GM12878 (cell line): ENCODE data around the gene SIX5. TPM values are rescaled to one million over a fixed set of nuclear protein-coding genes. Genes with fewer than 3 reads are reported as not detected.

Experiments
- ATAC-seq: fragments of 200-7000 bp; cut with Tn5 transposase; 3 replicates; pipeline ENCODE4 v1.9.1; 2020; ENCODE audit warnings: mild to moderate bottlenecking, moderate library complexity
- BruUV-seq: library from RNA; stranded (reverse); fragments of 400-500 nt; replicated peaks from 2 replicates; lab custom pipeline; 2021; lab: Mats Ljungman, UMichigan
- CTCF ChIA-PET: fragments of 300-600 bp; sonication (Branson Sonifier 250); formaldehyde crosslinking; extraction: SDS; loops from one replicate; lab custom pipeline; 2021; ENCODE audit warnings: inconsistent platforms; lab: Yijun Ruan, JAX
- POLR2A ChIA-PET: fragments of 350-600 bp; formaldehyde crosslinking; extraction: SDS; loops from one replicate; lab custom pipeline; 2021; ENCODE audit warnings: inconsistent platforms; lab: Charles Lee
- RAD21 ChIA-PET: fragments of 300-600 bp; sonication (Branson Sonifier 250); formaldehyde crosslinking; loops from one replicate; lab custom pipeline; 2023; ENCODE audit warnings: antibody characterized with exemption; ENCODE audit not compliant: unreplicated experiment; lab: Charles Lee
- SMC1A ChIA-PET: fragments of 300-600 bp; sonication (Branson Sonifier 250); formaldehyde crosslinking; loops from one replicate; lab custom pipeline; 2023; ENCODE audit not compliant: unreplicated experiment, uncharacterized antibody; lab: Charles Lee
- DNase-seq: peaks from one replicate; pipeline ENCODE4 v3.0.0-alpha.2; 2011; ENCODE audit warnings: low read depth, low spot score
- FAIRE-seq: peaks from 3 replicates; lab custom pipeline; 2011; peaks lifted over from hg19 to GRCh38; lab: Jason Lieb, UNC
- H2AFZ ChIP-seq: 2 replicates; pipeline ENCODE4 v1.6.0; 2011; ENCODE audit warnings: low read depth, low read length, control low read depth; ENCODE audit not compliant: control insufficient read depth
- H3K27ac ChIP-seq: 2 replicates; pipeline ENCODE4 v1.5.1; 2011; ENCODE audit warnings: control low read depth; ENCODE audit not compliant: control insufficient read depth, insufficient read depth
- H3K27me3 ChIP-seq, 2 experiments: replicated peaks in 1 of 2; 2 replicates each; pipeline versions ENCODE4 v1.6.0 to v1.6.1; 2011; ENCODE audit warnings: low read length in 1 of 2; ENCODE audit not compliant: control insufficient read depth in 2 of 2, insufficient read depth in 2 of 2
- H3K36me3 ChIP-seq, 2 experiments: 2 replicates each; pipeline ENCODE4 v1.5.1; 2011; ENCODE audit warnings: low read length in 1 of 2; ENCODE audit not compliant: control insufficient read depth in 2 of 2, insufficient read depth in 2 of 2
- H3K4me1 ChIP-seq: 2 replicates; pipeline ENCODE4 v1.6.1; 2011; ENCODE audit warnings: mild to moderate bottlenecking, low read length, moderate library complexity, mixed read lengths; ENCODE audit not compliant: control insufficient read depth, insufficient read depth
- H3K4me2 ChIP-seq: 2 replicates; pipeline ENCODE4 v1.6.0; 2011; ENCODE audit warnings: control low read depth; ENCODE audit not compliant: control insufficient read depth, insufficient read depth
- H3K4me3 ChIP-seq: fragments of 200-600 bp; sonication (generic); 2 replicates; pipeline ENCODE4 v1.5.1; 2016
- H3K79me2 ChIP-seq: 2 replicates; pipeline ENCODE4 v1.6.0; 2011; ENCODE audit warnings: low read length; ENCODE audit not compliant: control insufficient read depth, insufficient read depth
- H3K9ac ChIP-seq: 2 replicates; pipeline ENCODE4 v1.8.0; 2011; ENCODE audit warnings: low read length, control low read depth, mixed read lengths; ENCODE audit not compliant: control insufficient read depth, insufficient read depth
- H3K9me3 ChIP-seq: replicated peaks from 3 replicates; pipeline ENCODE4 v1.5.1; 2011; ENCODE audit warnings: mild to moderate bottlenecking, low read length; ENCODE audit not compliant: control insufficient read depth, insufficient read depth
- H4K20me1 ChIP-seq: 2 replicates; pipeline ENCODE4 v1.6.0; 2011; ENCODE audit not compliant: control insufficient read depth, insufficient read depth
- CHD4 ChIP-seq: fragments of 200-600 bp; sonication (generic); IDR thresholded peaks from 2 replicates; pipeline ENCODE4 v1.6.1; 2016; ENCODE audit warnings: mild to moderate bottlenecking
- E2F8 ChIP-seq: fragments of 450-650 bp; IDR thresholded peaks from 2 replicates; pipeline ENCODE4 v1.6.1; 2018; ENCODE audit warnings: mild to moderate bottlenecking, low read depth, moderate library complexity; ENCODE audit not compliant: partially characterized antibody
- ESRRA ChIP-seq: IDR thresholded peaks from 2 replicates; pipeline ENCODE4 v1.6.1; 2012; ENCODE audit warnings: mild to moderate bottlenecking, low read length, improper control_type of control experiment
- NFIC ChIP-seq: IDR thresholded peaks from 2 replicates; pipeline ENCODE4 v1.6.1; 2012; ENCODE audit warnings: low read depth, mild to moderate bottlenecking, inconsistent platforms, low read length, moderate library complexity
- NFYA ChIP-seq: IDR thresholded peaks from 2 replicates; pipeline ENCODE4 v1.6.1; 2011; ENCODE audit warnings: low read depth, mild to moderate bottlenecking, low read length, improper control_type of control experiment, borderline replicate concordance
- RELA ChIP-seq: fragments of 450-650 bp; IDR thresholded peaks from 2 replicates; pipeline ENCODE4 v1.8.0; 2014; ENCODE audit warnings: borderline replicate concordance; ENCODE audit not compliant: partially characterized antibody
- ZNF622 ChIP-seq: fragments of 450-650 bp; IDR thresholded peaks from 2 replicates; pipeline ENCODE4 v1.6.1; 2017; ENCODE audit warnings: mild to moderate bottlenecking, inconsistent platforms
- WGBS: methylation state at CpG from one replicate; pipeline ENCODE4 v1.1.6; 2016; ENCODE audit warnings: low lambda C conversion rate; ENCODE audit not compliant: insufficient replicate concordance, insufficient coverage; ENCODE audit errors: missing lambda C conversion rate; 5-methylcytosine and 5-hydroxymethylcytosine counted together
- in situ Hi-C: fragments of 300-500 bp; cut with MboI; formaldehyde crosslinking; loops from 9 replicates; pipeline ENCODE4 v1.14.3; 2018; ENCODE audit warnings: mixed read lengths
- intact Hi-C: fragments of 100-400 bp; cut with micrococcal nuclease; formaldehyde crosslinking; loops from one replicate; pipeline ENCODE4 v1.14.2; 2022; ENCODE audit not compliant: unreplicated experiment
- polyA plus RNA-seq, 11 experiments: library from polyadenylated mRNA; depleted of rRNA in 4 of 11; unstranded in 6 of 11; stranded (reverse) in 5 of 11; fragments of >200 nt; fragmentation: Nextera tagmentation in 4 of 11; fragmentation: Illumina TruSeq in 1 of 11; extraction: Ambion mirVana in 4 of 11; extraction: Trizol in 1 of 11; gene quantifications; 1 replicate in 1 of 11; 2 replicates in 10 of 11; pipeline versions ENCODE4 v1.2.1 to v1.2.3, GENCODE V29; 2011 to 2016; ENCODE audit warnings: inconsistent platforms in 2 of 11, missing spikeins in 2 of 11, low read depth in 1 of 11
- total RNA-seq, 4 experiments: library from RNA; depleted of rRNA in 3 of 4; stranded (reverse); fragments of >200 nt in 3 of 4; fragmentation: Illumina TruSeq in 1 of 4; extraction: Trizol in 1 of 4; gene quantifications; 2 replicates each; pipeline versions ENCODE4 v1.2.1 to v1.2.3, GENCODE V29; 2013 to 2021

Gene SIX5
- total and polyA plus RNA-seq, 10 of the 15 experiments (the other 5 are each of a cell fraction or from before 2014, with no cell fraction given), result 1.9 to 10.5 (median 3.0) TPM; not detected in 2

DNA sequence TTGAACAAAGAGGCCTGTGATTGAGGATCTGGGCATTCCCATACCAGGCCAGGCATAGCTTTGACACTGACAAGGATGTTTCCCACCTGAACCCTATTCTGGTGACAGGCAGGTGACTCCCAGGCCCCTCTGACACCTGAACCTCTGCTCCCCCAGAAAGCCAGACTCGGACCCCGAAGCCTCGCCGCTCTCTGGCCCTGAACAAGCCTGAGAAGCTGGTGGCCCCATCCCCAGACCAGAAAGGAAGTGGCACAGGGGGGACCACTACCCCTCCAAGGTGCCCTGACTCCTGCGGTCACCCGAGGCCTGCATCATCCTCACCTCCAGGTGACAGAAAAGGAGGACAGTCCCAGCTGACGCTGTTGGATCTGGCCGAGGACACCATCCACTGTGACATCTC, 14.7 kb downstream of the SIX5 start:
- H2AFZ ChIP-seq, result no peak overlapping the region
- H4K20me1 ChIP-seq, result no peaks in the 10 kb centered on the region
- ChIA-PET CTCF (interaction anchor here (1.4 to 2.9 kb wide), 4 partner anchors 8 to 45 kb away, joined by 5 to 12 read pairs (median 6); partner anchors contain the start of gene FBXO46), RAD21 (interaction anchor here (1.2 to 2.8 kb wide), 2 partner anchors 16 to 40 kb away, joined by 3 to 9 read pairs; partner anchors contain the start of gene SIX5), POLR2A (interaction anchor here (0.8 kb wide), 1 partner anchor 13 kb away, joined by 3 read pairs; no protein-coding TSS in a partner anchor), SMC1A (interaction anchor here (1.1 kb wide), 1 partner anchor 37 kb away, joined by 4 read pairs; no protein-coding TSS in a partner anchor)
- 78% methylated on average over 8 of the region's 8 CpGs for WGBS
- no peaks in the 10 kb centered on the region for H3K36me3 ChIP-seq
- H3K4me2 ChIP-seq, result no peak overlapping the region
- H3K9me3 ChIP-seq, result no peaks in the 10 kb centered on the region
- no peaks in the 10 kb centered on the region for H3K27me3 ChIP-seq
- H3K4me3 ChIP-seq, result no peak overlapping the region
- no peaks in the 10 kb centered on the region for H3K4me1 ChIP-seq
- H3K27ac ChIP-seq, result no peak overlapping the region
- TF ChIP-seq CHD4, result no peak
- TF ChIP-seq E2F8, result no peak
- TF ChIP-seq RELA, result no peak
- TF ChIP-seq ESRRA, result no peak
- no peak for TF ChIP-seq ZNF622
- no peak for TF ChIP-seq NFYA
- no peak for TF ChIP-seq NFIC
- H3K9ac ChIP-seq, result no peak overlapping the region
- in situ Hi-C loops, result no loop called here
- DNase-seq (no peak), FAIRE-seq (no peak), ATAC-seq (no peak)
- intact Hi-C loops, result no loop called here
- BruUV-seq, result no TSS peak
- no peaks in the 10 kb centered on the region for H3K79me2 ChIP-seq
